Psoas muscle (tissue), 8 donors: ENCODE measurements around the gene OR52E2. TPM values are rescaled to one million over a fixed set of nuclear protein-coding genes. Genes with fewer than 3 reads are reported as not detected.

ENCODE experiments used
- ATAC-seq, 4 donors: fragments of 200-7000 bp; cut with Tn5 transposase; one replicate each; pipeline ENCODE4 v1.9.1; 2020; ENCODE audit warnings: moderate library complexity in 3 of 4, mild to moderate bottlenecking in 2 of 4
- DNase-seq, 2 donors: peaks; one replicate each; pipeline ENCODE4 v3.0.0-alpha.2; 2020
- H3K27ac ChIP-seq: fragments of 200-600 bp; one replicate; pipeline ENCODE4 v1.8.0; 2022
- H3K27me3 ChIP-seq, 3 donors: fragments of 200-600 bp in 1 of 3; one replicate each; pipeline versions ENCODE4 v1.6.1 to v1.8.0; 2013 to 2022; ENCODE audit warnings: low read length in 2 of 3, mild to moderate bottlenecking in 2 of 3, moderate library complexity in 1 of 3; ENCODE audit not compliant: insufficient read depth in 3 of 3
- H3K36me3 ChIP-seq, 2 donors: fragments of 200-600 bp in 1 of 2; one replicate each; pipeline versions ENCODE4 v1.6.1 to v1.8.0; 2013 to 2022; ENCODE audit warnings: low read depth in 1 of 2, mild to moderate bottlenecking in 1 of 2, moderate library complexity in 1 of 2; ENCODE audit not compliant: insufficient read depth in 1 of 2
- H3K4me1 ChIP-seq: fragments of 200-600 bp; one replicate; pipeline ENCODE4 v1.8.0; 2022
- H3K4me3 ChIP-seq: fragments of 200-600 bp; one replicate; pipeline ENCODE4 v1.8.0; 2022; ENCODE audit warnings: mild to moderate bottlenecking
- H3K9me3 ChIP-seq: fragments of 200-600 bp; one replicate; pipeline ENCODE4 v1.8.0; 2022
- WGBS, 3 donors: extraction: QIAGEN DNeasy Blood & Tissue Kit; methylation state at CpG; one replicate each; pipeline versions ENCODE4 v1.1.6 to v1.1.7; 2013; 5-methylcytosine and 5-hydroxymethylcytosine counted together
- intact Hi-C, 2 donors: fragments of 100-400 bp; cut with DNase I; formaldehyde crosslinking; loops; one replicate each; pipeline versions ENCODE4 v1.11.0 to v1.14.2; 2022
- polyA plus RNA-seq, 3 donors: library from polyadenylated mRNA; stranded (reverse); fragments of 200-250 nt; gene quantifications; one replicate each; pipeline ENCODE4 v1.2.3, GENCODE V29; 2013
- total RNA-seq, 4 donors: library from RNA; stranded (reverse); fragmentation: NEBNext Ultra II Directional in 2 of 4; extraction: Animal tissue kit (Norgen Biotek cat#: 25700) in 2 of 4; gene quantifications; one replicate each; pipeline versions ENCODE4 v1.2.1 to v1.2.4, GENCODE V29; 2021 to 2023
- TF ChIP-seq, protein P1 (sequence below): fragments of 200-600 bp; IDR thresholded peaks from one replicate; pipeline ENCODE4 v1.8.0; 2022; ENCODE audit warnings: antibody characterized with exemption
- donor health status: healthy with polysubstance abuse.
- donor health status: DM: no; HTN: no; CAD: no; lungs with moderate emphysema.
- donor health status: Bipolar disorder and iron deficiency.
- donor health status: healthy.
- donor health status: DM: yes; HTN: yes; CAD: no.
- donor health status: DM: no; HTN: no; CAD: no.
- donor health status: DM: no; HTN: no; CAD: no.
- donor health status: DM: yes; HTN: yes; CAD: no.

OR52E2 gene
- total and polyA plus RNA-seq, 7 donors = not detected

DNA sequence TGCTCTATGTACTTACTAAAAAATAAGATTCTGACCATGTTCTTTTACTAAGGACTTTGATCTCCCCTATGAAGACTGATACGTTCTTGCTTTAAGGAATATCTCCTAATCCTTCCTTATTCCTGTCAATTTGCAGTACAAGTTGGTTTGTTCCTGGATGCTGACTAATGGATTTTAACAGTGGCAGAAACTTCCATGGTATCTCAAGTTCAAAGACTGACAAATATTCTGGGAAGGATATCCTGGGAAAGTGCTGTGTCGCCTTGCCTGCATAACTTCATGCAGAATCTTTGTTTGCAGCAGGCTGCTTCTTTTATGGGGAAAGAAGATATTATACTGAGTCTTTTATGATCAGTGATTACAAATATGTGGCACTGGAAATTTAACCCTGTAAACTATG, 21.5 kb downstream of the OR52E2 start:
- H3K4me3 ChIP-seq = no peak overlapping the region
- 35 to 48% (median 41%) methylated on average over 2 of the region's 2 CpGs for WGBS, 3 donors
- intact Hi-C loops = no loop called here
- H3K9me3 ChIP-seq = no peaks in the 10 kb centered on the region
- no peak overlapping the region for H3K27ac ChIP-seq
- H3K36me3 ChIP-seq = no peaks in the 10 kb centered on the region
- no peaks in the 10 kb centered on the region for H3K4me1 ChIP-seq
- no peak for ATAC-seq
- no peaks in the 10 kb centered on the region for H3K27me3 ChIP-seq
- TF ChIP-seq, protein P1, sequence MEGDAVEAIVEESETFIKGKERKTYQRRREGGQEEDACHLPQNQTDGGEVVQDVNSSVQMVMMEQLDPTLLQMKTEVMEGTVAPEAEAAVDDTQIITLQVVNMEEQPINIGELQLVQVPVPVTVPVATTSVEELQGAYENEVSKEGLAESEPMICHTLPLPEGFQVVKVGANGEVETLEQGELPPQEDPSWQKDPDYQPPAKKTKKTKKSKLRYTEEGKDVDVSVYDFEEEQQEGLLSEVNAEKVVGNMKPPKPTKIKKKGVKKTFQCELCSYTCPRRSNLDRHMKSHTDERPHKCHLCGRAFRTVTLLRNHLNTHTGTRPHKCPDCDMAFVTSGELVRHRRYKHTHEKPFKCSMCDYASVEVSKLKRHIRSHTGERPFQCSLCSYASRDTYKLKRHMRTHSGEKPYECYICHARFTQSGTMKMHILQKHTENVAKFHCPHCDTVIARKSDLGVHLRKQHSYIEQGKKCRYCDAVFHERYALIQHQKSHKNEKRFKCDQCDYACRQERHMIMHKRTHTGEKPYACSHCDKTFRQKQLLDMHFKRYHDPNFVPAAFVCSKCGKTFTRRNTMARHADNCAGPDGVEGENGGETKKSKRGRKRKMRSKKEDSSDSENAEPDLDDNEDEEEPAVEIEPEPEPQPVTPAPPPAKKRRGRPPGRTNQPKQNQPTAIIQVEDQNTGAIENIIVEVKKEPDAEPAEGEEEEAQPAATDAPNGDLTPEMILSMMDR = no peak
- DNase-seq = no peak

DNA sequence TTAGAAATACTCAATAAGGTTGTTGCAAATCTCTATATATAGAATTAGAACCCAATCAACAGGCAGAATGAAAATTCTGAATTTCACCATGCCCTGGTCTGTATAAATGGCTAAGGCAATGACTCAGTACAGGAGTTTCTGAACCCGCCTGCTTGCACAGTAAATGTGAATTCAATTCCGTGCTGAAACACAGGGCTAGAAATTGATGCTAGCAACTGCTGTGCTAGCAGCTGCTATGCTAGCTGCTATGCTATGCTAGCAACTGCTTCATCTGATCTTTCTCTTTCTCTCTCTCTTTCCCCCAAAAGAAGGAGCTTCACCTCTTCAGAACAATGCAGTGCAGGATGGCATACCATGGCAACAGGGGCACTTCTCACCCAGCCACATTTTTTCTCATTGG, 22.8 kb downstream of the OR52E2 start:
- Histone ChIP-seq H3K27me3 (no peaks in the 10 kb centered on the region), H3K4me1 (no peaks in the 10 kb centered on the region), H3K4me3 (no peak overlapping the region), H3K27ac (no peak overlapping the region), H3K36me3 (no peaks in the 10 kb centered on the region), H3K9me3 (no peaks in the 10 kb centered on the region)
- 69 to 80% (median 70%) methylated on average over 2 of the region's 2 CpGs for WGBS, 3 donors
- DNase-seq = no peak
- TF ChIP-seq, protein P1 = no peak
- intact Hi-C loops = no loop called here
- no peak for ATAC-seq

DNA sequence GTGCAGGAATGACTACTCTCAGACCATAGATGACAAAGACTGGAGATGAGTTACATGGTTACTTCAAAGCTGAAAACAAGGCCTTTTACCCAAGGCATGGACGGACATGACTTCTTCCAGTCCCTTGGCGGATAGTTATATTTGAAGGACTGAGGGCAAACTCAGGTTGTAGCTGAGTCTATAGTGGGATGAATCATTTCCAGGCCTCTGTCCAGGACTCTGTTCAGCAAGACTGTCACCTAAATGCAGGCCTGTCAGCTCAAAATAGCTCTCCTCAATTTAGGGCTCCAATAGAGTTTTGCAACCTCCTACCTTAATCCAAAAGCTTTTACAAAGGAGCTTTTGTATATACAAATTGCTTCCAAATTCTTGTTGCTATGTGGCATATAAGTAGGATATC, 37.4 kb downstream of the OR52E2 start:
- H3K27ac ChIP-seq = no peak overlapping the region
- ATAC-seq = no peak
- H3K4me1 ChIP-seq = no peaks in the 10 kb centered on the region
- H3K27me3 ChIP-seq = no peaks in the 10 kb centered on the region
- no peak overlapping the region for H3K4me3 ChIP-seq
- TF ChIP-seq, protein P1 = no peak
- intact Hi-C loops = no loop called here
- H3K36me3 ChIP-seq = no peaks in the 10 kb centered on the region
- 89 to 94% (median 92%) methylated on average over 2 of the region's 2 CpGs for WGBS, 3 donors
- peaks cover 16% of the 10 kb centered on the region for H3K9me3 ChIP-seq
- DNase-seq = no peak

DNA sequence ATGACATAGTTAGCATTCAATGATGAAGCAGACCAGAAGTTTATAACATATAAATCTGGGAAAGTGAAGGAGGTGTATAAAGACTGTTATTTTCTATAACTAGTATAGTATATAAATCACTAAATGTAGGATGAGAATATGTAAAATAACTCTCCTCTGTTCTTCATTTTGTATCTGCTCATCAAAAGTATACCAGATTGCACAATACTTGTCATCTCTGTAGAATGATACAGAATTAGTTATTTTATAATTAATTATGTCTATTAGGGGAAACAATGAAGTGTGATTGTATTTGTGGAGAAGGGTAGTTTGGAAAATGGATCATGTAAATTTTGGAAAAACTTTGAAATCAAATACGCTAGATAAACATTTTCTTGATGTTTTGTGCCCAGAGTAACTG, 46.4 kb downstream of the OR52E2 start:
- DNase-seq (no peak), ATAC-seq (no peak)
- WGBS, 3 donors = 76 to 82% (median 81%) methylated on average over 1 of the region's 1 CpG

DNA sequence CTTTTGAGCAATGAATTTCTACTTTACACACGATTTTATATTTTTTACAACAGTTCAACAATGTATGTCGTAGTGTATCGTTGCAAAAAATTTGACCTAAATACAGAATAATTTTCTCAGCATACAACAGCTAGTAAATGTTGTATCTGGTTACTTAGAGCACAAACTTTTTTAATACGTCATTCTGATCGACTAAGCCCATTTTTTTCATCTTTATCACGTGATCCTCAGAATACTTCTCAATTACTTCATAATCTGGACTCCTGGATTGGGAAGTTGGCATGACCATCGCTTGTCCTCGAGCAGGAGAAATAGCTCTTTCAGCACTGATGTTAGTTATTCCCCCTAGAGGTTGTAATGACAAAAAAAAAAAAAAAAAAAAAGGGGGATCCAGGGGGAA, 48.2 kb downstream of the OR52E2 start:
- TF ChIP-seq, protein P1 = no peak
- no peak overlapping the region for H3K27ac ChIP-seq
- no peaks in the 10 kb centered on the region for H3K9me3 ChIP-seq
- no peaks in the 10 kb centered on the region for H3K36me3 ChIP-seq
- H3K4me1 ChIP-seq = no peaks in the 10 kb centered on the region
- no peak overlapping the region for H3K4me3 ChIP-seq
- peaks cover 0 to 4% (median 0%) of the 10 kb centered on the region in 3 donors for H3K27me3 ChIP-seq
- ATAC-seq = no peak
- WGBS, 3 donors = 66 to 77% (median 72%) methylated on average over 8 of the region's 8 CpGs
- intact Hi-C loops = no loop called here
- DNase-seq = no peak

More for the DNA sequence above, 46.4 kb downstream of the OR52E2 start:
- Histone ChIP-seq H3K27me3 (peaks cover 0 to 4% (median 0%) of the 10 kb centered on the region in 3 donors), H3K27ac (no peak overlapping the region), H3K4me3 (no peak overlapping the region), H3K36me3 (no peaks in the 10 kb centered on the region), H3K4me1 (no peaks in the 10 kb centered on the region), H3K9me3 (no peaks in the 10 kb centered on the region)
- TF ChIP-seq, protein P1 = no peak
- intact Hi-C loops = no loop called here
